HFFc6 (cell line): ENCODE data around the gene VAV3. TPM values are rescaled to one million over a fixed set of nuclear protein-coding genes. Genes with fewer than 3 reads are reported as not detected.

Source experiments
- DNase-seq: peaks from one replicate; pipeline ENCODE4 v3.0.0-alpha.2; 2018
- H3K27ac Mint-ChIP-seq: 2 replicates; pipeline ENCODE4 v1.8.0; 2020; ENCODE audit warnings: mild to moderate bottlenecking, mixed read lengths
- H3K27me3 Mint-ChIP-seq: 2 replicates; pipeline ENCODE4 v1.8.0; 2021; ENCODE audit warnings: mild to moderate bottlenecking, moderate library complexity, mixed read lengths; ENCODE audit not compliant: insufficient read depth
- H3K36me3 Mint-ChIP-seq: 2 replicates; pipeline ENCODE4 v1.8.0; 2021; ENCODE audit warnings: low read depth, mixed read lengths
- H3K4me1 Mint-ChIP-seq: 2 replicates; pipeline ENCODE4 v1.8.0; 2020; ENCODE audit warnings: low read depth, mixed read lengths
- H3K4me3 Mint-ChIP-seq: 2 replicates; pipeline ENCODE4 v1.8.0; 2020; ENCODE audit warnings: mild to moderate bottlenecking, moderate library complexity, mixed read lengths
- H3K9me3 Mint-ChIP-seq: 2 replicates; pipeline ENCODE4 v1.8.0; 2020; ENCODE audit warnings: mild to moderate bottlenecking, mixed read lengths
- CTCF ChIP-seq: fragments of 200-600 bp; sonication (generic); IDR thresholded peaks from 2 replicates; pipeline ENCODE4 v1.5.0; 2021; ENCODE audit warnings: antibody characterized with exemption, mild to moderate bottlenecking
- total RNA-seq, 6 experiments: library from RNA; stranded (reverse); fragmentation: NEBNext Ultra II Directional; extraction: Animal tissue kit (Norgen Biotek cat#: 25700); gene quantifications; 2 replicates in 1 of 6; 3 replicates in 5 of 6; pipeline ENCODE4 v1.2.3, GENCODE V29; 2021

Gene VAV3
- total RNA-seq, 6 experiments from 2014 or later, result not detected

- TF ChIP-seq CTCF, result no peak
- no peak for DNase-seq
- no peaks in the 10 kb centered on the region for H3K36me3 Mint-ChIP-seq
- H3K4me3 Mint-ChIP-seq, result no peak overlapping the region
- no peaks in the 10 kb centered on the region for H3K9me3 Mint-ChIP-seq
- no peaks in the 10 kb centered on the region for H3K27me3 Mint-ChIP-seq
- no peaks in the 10 kb centered on the region for H3K4me1 Mint-ChIP-seq
- no peak overlapping the region for H3K27ac Mint-ChIP-seq
Observed at GRCh38 chr1:107683191-107683657, 281.8 kb downstream of the VAV3 start.

GRCh38 chr1:107682467-107682866 lies 282.5 kb downstream of the VAV3 start:
- Mint-ChIP-seq H3K4me1 (no peaks in the 10 kb centered on the region), H3K9me3 (no peaks in the 10 kb centered on the region), H3K36me3 (no peaks in the 10 kb centered on the region), H3K4me3 (no peak overlapping the region), H3K27me3 (no peaks in the 10 kb centered on the region), H3K27ac (no peak overlapping the region)
- DNase-seq, result no peak
- no peak for TF ChIP-seq CTCF

GRCh38 chr1:107681001-107681479 lies 283.9 kb downstream of the VAV3 start:
- TF ChIP-seq CTCF, result no peak
- Mint-ChIP-seq H3K9me3 (no peaks in the 10 kb centered on the region), H3K27me3 (no peaks in the 10 kb centered on the region), H3K36me3 (no peaks in the 10 kb centered on the region), H3K27ac (no peak overlapping the region), H3K4me1 (no peaks in the 10 kb centered on the region), H3K4me3 (no peak overlapping the region)
- no peak for DNase-seq

GRCh38 chr1:107680579-107680985 lies 284.4 kb downstream of the VAV3 start:
- Mint-ChIP-seq H3K36me3 (no peaks in the 10 kb centered on the region), H3K27ac (no peak overlapping the region), H3K4me3 (no peak overlapping the region), H3K4me1 (no peaks in the 10 kb centered on the region), H3K27me3 (no peaks in the 10 kb centered on the region), H3K9me3 (peaks cover 1% of the 10 kb centered on the region; the same call in 1 of the 2 replicates)
- TF ChIP-seq CTCF, result no peak
- no peak for DNase-seq

GRCh38 chr1:107679411-107679953 lies 285.5 kb downstream of the VAV3 start:
- no peaks in the 10 kb centered on the region for H3K27me3 Mint-ChIP-seq
- H3K4me3 Mint-ChIP-seq, result no peak overlapping the region
- no peak overlapping the region for H3K27ac Mint-ChIP-seq
- no peaks in the 10 kb centered on the region for H3K4me1 Mint-ChIP-seq
- peaks cover 4% of the 10 kb centered on the region; the same call in 1 of the 2 replicates for H3K9me3 Mint-ChIP-seq
- no peaks in the 10 kb centered on the region for H3K36me3 Mint-ChIP-seq
- no peak for DNase-seq
- no peak for TF ChIP-seq CTCF
